K562 (cell line): ENCODE data around the gene ZNF865. TPM values are rescaled to one million over a fixed set of nuclear protein-coding genes. Genes with fewer than 3 reads are reported as not detected.

Source experiments
- HEY1 ChIP-seq: fragments of 250-450 bp; sonication (Bioruptor Pico); IDR thresholded peaks from 2 replicates; pipeline ENCODE4 v1.5.0; 2020; ENCODE audit warnings: mild to moderate bottlenecking, moderate library complexity, borderline replicate concordance
- MTF1 ChIP-seq: fragments of 250-450 bp; sonication (Bioruptor Pico); IDR thresholded peaks from 2 replicates; pipeline ENCODE4 v1.9.0; 2021; ENCODE audit warnings: moderate library complexity, mild to moderate bottlenecking, inconsistent platforms, borderline replicate concordance
- POLR3A ChIP-seq: IDR thresholded peaks from 2 replicates; pipeline ENCODE4 v1.6.1; 2011; ENCODE audit warnings: borderline replicate concordance, mild to moderate bottlenecking, moderate library complexity; ENCODE audit not compliant: insufficient read length, insufficient read depth; ENCODE audit errors: extremely low read depth
- SNRNP70 ChIP-seq: fragments of 200-400 bp; formaldehyde crosslinking; optimal IDR thresholded peaks from 2 replicates; pipeline ENCODE3; 2017; ENCODE audit warnings: low read depth, low read length
- STAG1 ChIP-seq: sonication (generic); formaldehyde crosslinking; IDR thresholded peaks from 2 replicates; pipeline ENCODE4 v1.5.0; 2020; ENCODE audit warnings: missing genetic modification reagents, borderline replicate concordance
- XRCC4 ChIP-seq: IDR thresholded peaks from one replicate; pipeline ENCODE4 v1.6.1; 2011; ENCODE audit not compliant: insufficient read depth, insufficient read length; ENCODE audit errors: extremely low read depth
- ZFP36 ChIP-seq: fragments of 150-350 bp; IDR thresholded peaks from 2 replicates; pipeline ENCODE4 v1.6.1; 2018; ENCODE audit warnings: low read length, low read depth; ENCODE audit not compliant: partially characterized antibody
- ZKSCAN8 ChIP-seq: fragments of 200-800 bp; sonication (Bioruptor generic); IDR thresholded peaks from 2 replicates; pipeline ENCODE4 v1.6.1; 2016; ENCODE audit warnings: missing genetic modification characterization, missing compliant biosample characterization
- ZNF217 ChIP-seq: sonication (generic); formaldehyde crosslinking; IDR thresholded peaks from 2 replicates; pipeline ENCODE4 v1.8.0; 2022; ENCODE audit warnings: mild to moderate bottlenecking, missing genetic modification reagents
- ZNF57 ChIP-seq: fragments of 450-650 bp; formaldehyde crosslinking; IDR thresholded peaks from 2 replicates; pipeline ENCODE4 v1.4.0; 2020; ENCODE audit warnings: mild to moderate bottlenecking, moderate library complexity
- polyA plus RNA-seq, 8 experiments: library from polyadenylated mRNA; depleted of rRNA in 4 of 8; stranded (reverse) in 5 of 8; unstranded in 3 of 8; fragments of >200 nt; fragmentation: Nextera tagmentation in 2 of 8; fragmentation: Illumina TruSeq in 1 of 8; extraction: Ambion mirVana in 2 of 8; extraction: Trizol in 1 of 8; gene quantifications; 2 replicates each; pipeline versions ENCODE4 v1.2.1 to v1.2.3, GENCODE V29; 2011 to 2014; ENCODE audit warnings: inconsistent platforms in 1 of 8, missing spikeins in 1 of 8
- total RNA-seq, 7 experiments: library from RNA; depleted of rRNA in 6 of 7; stranded (reverse); fragments of >200 nt in 6 of 7; fragmentation: Illumina TruSeq in 2 of 7; extraction: Trizol in 2 of 7; gene quantifications; 2 replicates each; pipeline versions ENCODE4 v1.2.1 to v1.2.3, GENCODE V29; 2011 to 2021; ENCODE audit warnings: low replicate concordance in 1 of 7
- TF ChIP-seq, protein P1 (sequence below): fragments of 450-650 bp; formaldehyde crosslinking; IDR thresholded peaks from 2 replicates; pipeline ENCODE4 v1.4.0; 2020; ENCODE audit warnings: mild to moderate bottlenecking, moderate library complexity
- TF ChIP-seq, protein P2 (sequence below), 2 experiments: fragments of 450-650 bp; IDR thresholded peaks; 2 replicates each; pipeline ENCODE4 v1.6.1; 2016; ENCODE audit warnings: mild to moderate bottlenecking in 2 of 2, borderline replicate concordance in 1 of 2, low read depth in 1 of 2, moderate library complexity in 1 of 2
- TF ChIP-seq, protein P3 (sequence below): IDR thresholded peaks from 2 replicates; pipeline ENCODE4 v1.6.1; 2016; ENCODE audit warnings: missing genetic modification characterization, missing compliant biosample characterization
- TF ChIP-seq, protein P4 (sequence below): fragments of 250-450 bp; sonication (Bioruptor Pico); IDR thresholded peaks from 2 replicates; pipeline ENCODE4 v1.8.0; 2022; ENCODE audit warnings: moderate library complexity, mild to moderate bottlenecking, inconsistent platforms

Gene ZNF865
- total and polyA plus RNA-seq, 9 of the 15 experiments (the other 6 are each of a cell fraction or from before 2014, with no cell fraction given), result 0.40 to 18.8 (median 1.6) TPM; not detected in 2

DNA sequence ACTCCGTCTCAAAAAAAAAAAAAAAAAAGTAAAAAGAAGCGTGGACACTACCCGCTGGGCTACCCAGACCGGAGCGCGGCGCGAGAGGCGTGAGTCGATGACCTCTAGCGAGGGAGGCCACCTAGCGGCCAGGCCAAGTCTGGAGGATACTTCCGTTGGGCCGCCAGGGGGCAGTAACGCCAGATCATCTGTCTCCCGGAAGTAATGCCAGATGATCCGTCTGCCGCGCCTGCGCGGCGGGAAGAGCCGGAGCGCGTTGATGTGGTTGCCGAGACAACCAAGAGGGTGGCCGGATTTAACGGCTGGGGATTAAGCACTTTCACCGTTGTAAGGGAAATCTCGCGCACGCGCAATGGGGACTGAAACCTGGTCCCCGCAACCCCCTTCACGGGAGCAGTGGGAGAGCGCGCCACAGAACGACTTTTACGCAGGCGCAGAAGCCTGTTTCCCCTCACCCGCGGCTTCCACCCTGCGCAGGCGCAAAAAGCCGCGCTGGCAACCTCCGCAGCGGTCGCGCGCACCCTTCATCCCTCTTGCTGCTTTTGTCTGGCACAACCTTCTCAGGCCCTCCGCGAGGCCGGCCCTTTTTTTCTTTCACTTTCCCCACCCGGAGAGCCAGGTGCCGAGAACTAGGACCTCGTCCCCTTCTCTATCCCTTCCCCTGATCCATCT, 48.3 kb downstream of the ZNF865 start (continued):
- TF ChIP-seq STAG1 (CRISPR knock-in tag), result peak; percentile 40; the same call in 1 of the 2 replicates
- TF ChIP-seq HEY1, result no peak
- no peak for TF ChIP-seq POLR3A
- TF ChIP-seq, protein P1, sequence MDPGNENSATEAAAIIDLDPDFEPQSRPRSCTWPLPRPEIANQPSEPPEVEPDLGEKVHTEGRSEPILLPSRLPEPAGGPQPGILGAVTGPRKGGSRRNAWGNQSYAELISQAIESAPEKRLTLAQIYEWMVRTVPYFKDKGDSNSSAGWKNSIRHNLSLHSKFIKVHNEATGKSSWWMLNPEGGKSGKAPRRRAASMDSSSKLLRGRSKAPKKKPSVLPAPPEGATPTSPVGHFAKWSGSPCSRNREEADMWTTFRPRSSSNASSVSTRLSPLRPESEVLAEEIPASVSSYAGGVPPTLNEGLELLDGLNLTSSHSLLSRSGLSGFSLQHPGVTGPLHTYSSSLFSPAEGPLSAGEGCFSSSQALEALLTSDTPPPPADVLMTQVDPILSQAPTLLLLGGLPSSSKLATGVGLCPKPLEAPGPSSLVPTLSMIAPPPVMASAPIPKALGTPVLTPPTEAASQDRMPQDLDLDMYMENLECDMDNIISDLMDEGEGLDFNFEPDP (CRISPR knock-in tag), result no peak
- TF ChIP-seq MTF1, result no peak
- TF ChIP-seq ZFP36, result no peak
- no peak for TF ChIP-seq ZNF57 (CRISPR knock-in tag)
- TF ChIP-seq, protein P2, sequence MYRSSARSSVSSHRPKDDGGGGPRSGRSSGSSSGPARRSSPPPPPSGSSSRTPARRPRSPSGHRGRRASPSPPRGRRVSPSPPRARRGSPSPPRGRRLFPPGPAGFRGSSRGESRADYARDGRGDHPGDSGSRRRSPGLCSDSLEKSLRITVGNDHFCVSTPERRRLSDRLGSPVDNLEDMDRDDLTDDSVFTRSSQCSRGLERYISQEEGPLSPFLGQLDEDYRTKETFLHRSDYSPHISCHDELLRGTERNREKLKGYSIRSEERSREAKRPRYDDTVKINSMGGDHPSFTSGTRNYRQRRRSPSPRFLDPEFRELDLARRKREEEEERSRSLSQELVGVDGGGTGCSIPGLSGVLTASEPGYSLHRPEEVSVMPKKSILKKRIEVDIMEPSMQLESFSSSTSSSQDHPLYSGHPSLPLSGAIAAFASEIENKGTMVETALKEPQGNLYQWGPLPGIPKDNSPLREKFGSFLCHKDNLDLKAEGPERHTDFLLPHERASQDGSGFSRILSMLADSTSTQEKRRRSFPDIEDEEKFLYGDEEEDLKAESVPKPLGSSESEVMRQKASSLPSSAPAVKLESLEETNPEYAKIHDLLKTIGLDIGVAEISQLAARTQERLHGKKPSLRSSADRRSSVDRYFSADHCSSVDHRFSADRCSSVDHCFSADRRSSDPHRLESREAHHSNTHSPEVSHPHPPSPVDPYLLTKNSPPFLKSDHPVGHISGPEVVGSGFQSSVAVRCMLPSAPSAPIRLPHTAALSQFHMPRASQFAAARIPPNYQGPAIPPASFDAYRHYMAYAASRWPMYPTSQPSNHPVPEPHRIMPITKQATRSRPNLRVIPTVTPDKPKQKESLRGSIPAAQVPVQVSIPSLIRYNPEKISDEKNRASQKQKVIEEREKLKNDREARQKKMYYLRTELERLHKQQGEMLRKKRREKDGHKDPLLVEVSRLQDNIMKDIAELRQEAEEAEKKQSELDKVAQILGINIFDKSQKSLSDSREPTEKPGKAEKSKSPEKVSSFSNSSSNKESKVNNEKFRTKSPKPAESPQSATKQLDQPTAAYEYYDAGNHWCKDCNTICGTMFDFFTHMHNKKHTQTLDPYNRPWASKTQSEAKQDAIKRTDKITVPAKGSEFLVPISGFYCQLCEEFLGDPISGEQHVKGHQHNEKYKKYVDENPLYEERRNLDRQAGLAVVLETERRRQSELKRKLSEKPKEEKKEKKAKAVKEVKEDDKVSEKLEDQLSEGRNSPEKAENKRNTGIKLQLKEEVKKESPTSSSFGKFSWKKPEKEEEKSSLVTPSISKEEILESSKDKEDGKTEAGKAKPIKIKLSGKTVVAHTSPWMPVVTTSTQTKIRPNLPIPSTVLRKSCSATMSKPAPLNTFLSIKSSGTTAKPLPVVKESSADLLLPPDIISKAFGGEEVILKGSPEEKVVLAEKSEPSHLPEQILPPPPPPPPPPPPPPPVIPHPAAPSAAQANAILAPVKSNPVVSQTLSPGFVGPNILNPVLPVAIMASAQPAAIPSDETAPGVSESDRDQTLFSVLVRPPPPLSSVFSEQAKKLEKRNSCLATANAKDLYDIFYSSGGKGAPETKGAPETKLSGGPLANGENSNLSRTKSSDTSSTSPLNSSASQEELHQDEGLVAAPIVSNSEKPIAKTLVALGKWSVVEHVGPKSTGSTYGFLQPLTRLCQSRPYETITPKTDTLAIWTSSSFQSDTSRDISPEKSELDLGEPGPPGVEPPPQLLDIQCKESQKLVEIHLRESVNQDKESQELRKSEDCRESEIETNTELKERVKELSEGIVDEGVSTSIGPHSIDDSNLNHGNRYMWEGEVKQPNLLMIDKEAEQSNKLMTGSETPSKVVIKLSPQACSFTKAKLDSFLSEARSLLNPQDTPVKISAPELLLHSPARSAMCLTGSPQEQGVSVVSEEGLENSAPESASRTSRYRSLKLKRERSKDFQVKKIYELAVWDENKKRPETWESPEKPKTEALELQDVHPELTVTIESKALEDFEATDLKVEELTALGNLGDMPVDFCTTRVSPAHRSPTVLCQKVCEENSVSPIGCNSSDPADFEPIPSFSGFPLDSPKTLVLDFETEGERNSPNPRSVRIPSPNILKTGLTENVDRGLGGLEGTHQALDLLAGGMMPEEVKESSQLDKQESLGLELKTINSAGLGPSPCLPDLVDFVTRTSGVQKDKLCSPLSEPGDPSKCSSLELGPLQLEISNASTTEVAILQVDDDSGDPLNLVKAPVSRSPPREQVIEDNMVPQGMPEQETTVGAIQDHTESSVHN (IDR thresholded peaks at IDR 0.05; ENCODE audit: borderline replicate concordance in 1 of 2, low read depth in 1 of 2), result no peak
- no peak for TF ChIP-seq XRCC4
- TF ChIP-seq, protein P3, sequence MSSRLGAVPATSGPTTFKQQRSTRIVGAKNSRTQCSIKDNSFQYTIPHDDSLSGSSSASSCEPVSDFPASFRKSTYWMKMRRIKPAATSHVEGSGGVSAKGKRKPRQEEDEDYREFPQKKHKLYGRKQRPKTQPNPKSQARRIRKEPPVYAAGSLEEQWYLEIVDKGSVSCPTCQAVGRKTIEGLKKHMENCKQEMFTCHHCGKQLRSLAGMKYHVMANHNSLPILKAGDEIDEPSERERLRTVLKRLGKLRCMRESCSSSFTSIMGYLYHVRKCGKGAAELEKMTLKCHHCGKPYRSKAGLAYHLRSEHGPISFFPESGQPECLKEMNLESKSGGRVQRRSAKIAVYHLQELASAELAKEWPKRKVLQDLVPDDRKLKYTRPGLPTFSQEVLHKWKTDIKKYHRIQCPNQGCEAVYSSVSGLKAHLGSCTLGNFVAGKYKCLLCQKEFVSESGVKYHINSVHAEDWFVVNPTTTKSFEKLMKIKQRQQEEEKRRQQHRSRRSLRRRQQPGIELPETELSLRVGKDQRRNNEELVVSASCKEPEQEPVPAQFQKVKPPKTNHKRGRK (tag), result peak; percentile 43; the same call in 1 of the 2 replicates
- TF ChIP-seq SNRNP70, result no peak
- TF ChIP-seq, protein P4, sequence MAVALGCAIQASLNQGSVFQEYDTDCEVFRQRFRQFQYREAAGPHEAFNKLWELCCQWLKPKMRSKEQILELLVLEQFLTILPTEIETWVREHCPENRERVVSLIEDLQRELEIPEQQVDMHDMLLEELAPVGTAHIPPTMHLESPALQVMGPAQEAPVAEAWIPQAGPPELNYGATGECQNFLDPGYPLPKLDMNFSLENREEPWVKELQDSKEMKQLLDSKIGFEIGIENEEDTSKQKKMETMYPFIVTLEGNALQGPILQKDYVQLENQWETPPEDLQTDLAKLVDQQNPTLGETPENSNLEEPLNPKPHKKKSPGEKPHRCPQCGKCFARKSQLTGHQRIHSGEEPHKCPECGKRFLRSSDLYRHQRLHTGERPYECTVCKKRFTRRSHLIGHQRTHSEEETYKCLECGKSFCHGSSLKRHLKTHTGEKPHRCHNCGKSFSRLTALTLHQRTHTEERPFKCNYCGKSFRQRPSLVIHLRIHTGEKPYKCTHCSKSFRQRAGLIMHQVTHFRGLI (CRISPR knock-in tag), result no peak
- TF ChIP-seq ZKSCAN8 (CRISPR knock-in tag), result no peak
- no peak for TF ChIP-seq ZNF217 (CRISPR knock-in tag)
